ENCODE data around the gene STXBP6.

DNA sequence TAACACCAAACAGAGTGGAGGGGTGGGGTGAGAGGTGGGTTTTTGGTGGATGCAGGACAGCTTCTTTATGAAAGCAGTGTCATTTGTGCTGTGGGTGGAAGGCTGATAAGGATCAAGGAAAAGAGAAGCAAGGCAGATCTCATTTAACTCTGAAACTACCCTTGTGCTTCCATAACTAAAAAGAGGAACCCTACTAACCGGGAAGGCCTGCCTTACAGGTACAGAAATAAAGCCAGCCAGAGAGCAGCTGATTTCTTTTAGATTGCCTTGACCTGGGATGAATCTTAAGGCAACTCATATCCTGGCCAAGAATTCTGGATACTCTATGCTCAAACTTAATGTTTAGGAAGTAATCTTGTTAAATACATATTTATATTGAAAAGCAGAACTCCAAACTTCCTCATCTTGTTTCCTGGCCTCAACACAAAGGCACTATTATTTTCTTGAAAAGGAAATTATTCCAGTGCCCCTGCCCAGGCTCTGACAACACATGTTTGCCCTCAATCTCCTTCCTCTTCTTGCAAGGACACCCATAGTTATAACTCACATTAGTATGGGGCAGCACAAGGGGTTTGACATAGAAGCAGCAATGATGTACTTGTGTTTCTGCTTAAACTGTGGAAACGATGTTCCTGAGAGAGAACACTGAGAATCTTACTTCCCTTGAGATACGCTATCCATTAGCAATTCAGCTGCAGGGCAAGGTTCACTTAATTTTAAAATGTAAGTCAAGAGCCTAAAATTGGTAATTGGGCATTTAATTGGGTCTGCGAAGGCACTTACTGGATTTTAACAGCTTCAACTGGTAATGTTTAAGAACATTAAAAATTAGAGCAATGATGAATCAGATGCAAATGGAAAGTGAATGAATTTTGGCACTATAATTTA, 173.7 kb downstream of the STXBP6 start:
- TF ChIP-seq EZH2 (IDR thresholded peaks at IDR 0.05) = no peak
- TF ChIP-seq, protein P1, sequence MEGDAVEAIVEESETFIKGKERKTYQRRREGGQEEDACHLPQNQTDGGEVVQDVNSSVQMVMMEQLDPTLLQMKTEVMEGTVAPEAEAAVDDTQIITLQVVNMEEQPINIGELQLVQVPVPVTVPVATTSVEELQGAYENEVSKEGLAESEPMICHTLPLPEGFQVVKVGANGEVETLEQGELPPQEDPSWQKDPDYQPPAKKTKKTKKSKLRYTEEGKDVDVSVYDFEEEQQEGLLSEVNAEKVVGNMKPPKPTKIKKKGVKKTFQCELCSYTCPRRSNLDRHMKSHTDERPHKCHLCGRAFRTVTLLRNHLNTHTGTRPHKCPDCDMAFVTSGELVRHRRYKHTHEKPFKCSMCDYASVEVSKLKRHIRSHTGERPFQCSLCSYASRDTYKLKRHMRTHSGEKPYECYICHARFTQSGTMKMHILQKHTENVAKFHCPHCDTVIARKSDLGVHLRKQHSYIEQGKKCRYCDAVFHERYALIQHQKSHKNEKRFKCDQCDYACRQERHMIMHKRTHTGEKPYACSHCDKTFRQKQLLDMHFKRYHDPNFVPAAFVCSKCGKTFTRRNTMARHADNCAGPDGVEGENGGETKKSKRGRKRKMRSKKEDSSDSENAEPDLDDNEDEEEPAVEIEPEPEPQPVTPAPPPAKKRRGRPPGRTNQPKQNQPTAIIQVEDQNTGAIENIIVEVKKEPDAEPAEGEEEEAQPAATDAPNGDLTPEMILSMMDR (IDR thresholded peaks at IDR 0.05) = no peak
- no peak for TF ChIP-seq EZH2phosphoT487 (IDR thresholded peaks at IDR 0.05)

All from neural progenitor cell (in vitro differentiated cells).